Measurements from ENCODE around the gene RTEL1. TPM values are rescaled to one million over a fixed set of nuclear protein-coding genes. Genes with fewer than 3 reads are reported as not detected.
"Not testable (repeated sequence)": the region's sequence is repeated elsewhere in the genome, so short reads cannot be mapped to it uniquely, and the experiment has no call there.

RTEL1 gene
- total RNA-seq, 1 experiment from 2014 or later = 21.9 TPM

- DNase-seq (ENCODE audit: low read depth) = no peak
Observed at GRCh38 chr20:63648895-63649589, 9.1 kb upstream of the RTEL1 start.

- DNase-seq (ENCODE audit: low read depth) = not testable (repeated sequence)
Observed at GRCh38 chr20:63650486-63650885, 7.6 kb upstream of the RTEL1 start.

GRCh38 chr20:63651942-63652191, 6.2 kb upstream of the RTEL1 start:
- DNase-seq (ENCODE audit: low read depth) = no peak

- no peak for DNase-seq (ENCODE audit: low read depth)
Observed at GRCh38 chr20:63652192-63652980, 5.7 kb upstream of the RTEL1 start.

GRCh38 chr20:63653041-63653973, 4.8 kb upstream of the RTEL1 start, which contains the start of gene STMN3:
STMN3 (minus strand) TSS chr20:63653424; CDS start chr20:63653345, 79 bp downstream.
- peak; percentile 72 for DNase-seq (ENCODE audit: low read depth)

GRCh38 chr20:63653974-63654668, 4.0 kb upstream of the RTEL1 start:
- no peak for DNase-seq (ENCODE audit: low read depth)

GRCh38 chr20:63655249-63655648, 2.9 kb upstream of the RTEL1 start:
- DNase-seq (ENCODE audit: low read depth) = no peak

GRCh38 chr20:63656451-63656850, 1.7 kb upstream of the RTEL1 start:
- DNase-seq (ENCODE audit: low read depth) = peak; percentile 23

GRCh38 chr20:63657260-63657936, 714 bp upstream of the RTEL1 start:
- DNase-seq (ENCODE audit: low read depth) = no peak

GRCh38 chr20:63658749-63659187, 656 bp downstream of the RTEL1 start:
- no peak for DNase-seq (ENCODE audit: low read depth)

- no peak for DNase-seq (ENCODE audit: low read depth)
Observed at GRCh38 chr20:63659370-63659769, 1.3 kb downstream of the RTEL1 start.

- DNase-seq (ENCODE audit: low read depth) = not testable (repeated sequence)
Observed at GRCh38 chr20:63660174-63660573, 2.1 kb downstream of the RTEL1 start.

GRCh38 chr20:63660622-63661021, 2.5 kb downstream of the RTEL1 start:
- no peak for DNase-seq (ENCODE audit: low read depth)

- no peak for DNase-seq (ENCODE audit: low read depth)
Observed at GRCh38 chr20:63661108-63661507, 3.0 kb downstream of the RTEL1 start.

- DNase-seq (ENCODE audit: low read depth) = no peak
Observed at GRCh38 chr20:63661959-63662812, 4.1 kb downstream of the RTEL1 start.

GRCh38 chr20:63662813-63663189, 4.7 kb downstream of the RTEL1 start:
- DNase-seq (ENCODE audit: low read depth) = no peak

GRCh38 chr20:63663332-63664066, 5.4 kb downstream of the RTEL1 start:
- no peak for DNase-seq (ENCODE audit: low read depth)

- DNase-seq (ENCODE audit: low read depth) = no peak
Observed at GRCh38 chr20:63664143-63664851, 6.2 kb downstream of the RTEL1 start.
